ENCODE results near the gene TCF4. TPM values are rescaled to one million over a fixed set of nuclear protein-coding genes. Genes with fewer than 3 reads are reported as not detected.
A peak's percentile ranks its signal among the peaks of the same experiment; 100 is the strongest.

TCF4 gene
- total RNA-seq, 4 donors from 2014 or later, result 58.0 to 84.3 (median 68.1) TPM

GRCh38 chr18:55252053-55252675, 335.8 kb downstream of the TCF4 start:
- no peak for TF ChIP-seq CTCF (IDR thresholded peaks at IDR 0.05)
- TF ChIP-seq POLR2AphosphoS5 (IDR thresholded peaks at IDR 0.05), result no peak
- TF ChIP-seq EP300 (IDR thresholded peaks at IDR 0.05), result no peak
- TF ChIP-seq POLR2A (IDR thresholded peaks at IDR 0.05; ENCODE audit: low read depth), result no peak
- Histone ChIP-seq H3K4me1 (peaks cover 17 to 38% (median 20%) of the 10 kb centered on the region in 4 donors), H3K27ac (replicated peaks in 1 of 4) (peak overlapping the region; percentile 10 to 57 (median 32)), H3K36me3 (peaks cover 6 to 61% (median 30%) of the 10 kb centered on the region in 4 donors), H3K27me3 (no peaks in the 10 kb centered on the region), H3K4me3 (no peak overlapping the region), H3K9me3 (no peaks in the 10 kb centered on the region)
- intact Hi-C loops (cut with DNase I), result no loop called here
- 43% methylated on average over 7 of the region's 7 CpGs for WGBS
- no peak for DNase-seq (ENCODE audit: extremely low spot score)

GRCh38 chr18:55251254-55251971, 336.6 kb downstream of the TCF4 start:
- Histone ChIP-seq H3K4me3 (no peak overlapping the region), H3K36me3 (peaks cover 6 to 54% (median 23%) of the 10 kb centered on the region in 4 donors), H3K27me3 (no peaks in the 10 kb centered on the region), H3K4me1 (peaks cover 17 to 43% (median 21%) of the 10 kb centered on the region in 4 donors), H3K9me3 (no peaks in the 10 kb centered on the region), H3K27ac (replicated peaks in 1 of 4) (peak overlapping the region in 2 of 4 donors; percentile 10 to 57)
- no peak for DNase-seq (ENCODE audit: extremely low spot score)
- intact Hi-C loops (cut with DNase I), result no loop called here
- TF ChIP-seq EP300 (IDR thresholded peaks at IDR 0.05) (no peak), CTCF (IDR thresholded peaks at IDR 0.05) (no peak), POLR2AphosphoS5 (IDR thresholded peaks at IDR 0.05) (no peak), POLR2A (IDR thresholded peaks at IDR 0.05; ENCODE audit: low read depth) (no peak)
- WGBS, result 70% methylated on average over 13 of the region's 13 CpGs

- no peak overlapping the region for H3K4me3 ChIP-seq
- H3K27me3 ChIP-seq, result no peaks in the 10 kb centered on the region
- H3K27ac ChIP-seq (replicated peaks in 1 of 4), result no peak overlapping the region
- TF ChIP-seq EP300 (IDR thresholded peaks at IDR 0.05), result no peak
- WGBS, result 86% methylated on average over 4 of the region's 4 CpGs
- H3K9me3 ChIP-seq, result no peaks in the 10 kb centered on the region
- H3K4me1 ChIP-seq, result peaks cover 19 to 50% (median 27%) of the 10 kb centered on the region in 4 donors
- no peak for DNase-seq (ENCODE audit: extremely low spot score)
- intact Hi-C loops (cut with DNase I), result no loop called here
- H3K36me3 ChIP-seq, result peaks cover 4 to 47% (median 20%) of the 10 kb centered on the region in 4 donors
These were observed 337.2 kb downstream of the TCF4 start for GRCh38 chr18:55250768-55251173.

- H3K36me3 ChIP-seq, result peaks cover 0 to 37% (median 15%) of the 10 kb centered on the region in 4 donors
- H3K9me3 ChIP-seq, result no peaks in the 10 kb centered on the region
- no peak for DNase-seq (ENCODE audit: extremely low spot score)
- no peak for TF ChIP-seq CTCF (IDR thresholded peaks at IDR 0.05)
- TF ChIP-seq EP300 (IDR thresholded peaks at IDR 0.05), result no peak
- no peak for TF ChIP-seq POLR2A (IDR thresholded peaks at IDR 0.05; ENCODE audit: low read depth)
- 86% methylated on average over 6 of the region's 6 CpGs for WGBS
- H3K27me3 ChIP-seq, result no peaks in the 10 kb centered on the region
- H3K4me3 ChIP-seq, result no peak overlapping the region
- H3K27ac ChIP-seq (replicated peaks in 1 of 4), result no peak overlapping the region
- intact Hi-C loops (cut with DNase I), result no loop called here
- peaks cover 30 to 62% (median 39%) of the 10 kb centered on the region in 4 donors for H3K4me1 ChIP-seq
These were observed 338.4 kb downstream of the TCF4 start for GRCh38 chr18:55249550-55249949.

GRCh38 chr18:55248495-55248894, 339.5 kb downstream of the TCF4 start:
- TF ChIP-seq EP300 (IDR thresholded peaks at IDR 0.05), result no peak
- TF ChIP-seq POLR2AphosphoS5 (IDR thresholded peaks at IDR 0.05), result no peak
- TF ChIP-seq CTCF (IDR thresholded peaks at IDR 0.05), result no peak
- no peak for TF ChIP-seq POLR2A (IDR thresholded peaks at IDR 0.05; ENCODE audit: low read depth)
- 85% methylated on average over 1 of the region's 1 CpG for WGBS
- Histone ChIP-seq H3K4me3 (no peak overlapping the region), H3K9me3 (no peaks in the 10 kb centered on the region), H3K36me3 (peaks cover 0 to 26% (median 7%) of the 10 kb centered on the region in 4 donors), H3K4me1 (peaks cover 35 to 69% (median 50%) of the 10 kb centered on the region in 4 donors), H3K27ac (replicated peaks in 1 of 4) (no peak overlapping the region), H3K27me3 (no peaks in the 10 kb centered on the region)
- intact Hi-C loops (cut with DNase I), result no loop called here
- no peak for DNase-seq (ENCODE audit: extremely low spot score)
